Loucy (cell line): ENCODE results near the gene THOC6.
A peak's percentile ranks its signal among the peaks of the same experiment; 100 is the strongest.

Experiments used
- H2AFZ ChIP-seq: fragments of 200-600 bp; sonication (generic); 2 replicates; pipeline ENCODE4 v1.6.0; 2016; ENCODE audit warnings: antibody characterized with exemption, mild to moderate bottlenecking, low read length, moderate library complexity
- H3F3A ChIP-seq: fragments of 200-600 bp; 2 replicates; pipeline ENCODE4 v1.6.0; 2016; ENCODE audit warnings: antibody characterized with exemption, low read depth, mild to moderate bottlenecking
- H3K27me3 ChIP-seq: fragments of 200-600 bp; sonication (generic); 2 replicates; pipeline ENCODE4 v1.6.1; 2014; ENCODE audit warnings: low read length, mild to moderate bottlenecking; ENCODE audit not compliant: insufficient read depth, poor library complexity, severe bottlenecking
- H3K36me3 ChIP-seq: fragments of 200-600 bp; sonication (generic); 2 replicates; pipeline ENCODE4 v1.6.1; 2016; ENCODE audit warnings: low read length; ENCODE audit not compliant: insufficient read depth
- H3K4me1 ChIP-seq: fragments of 200-600 bp; sonication (generic); 2 replicates; pipeline ENCODE4 v1.5.1; 2014; ENCODE audit warnings: low read length, mild to moderate bottlenecking; ENCODE audit not compliant: insufficient read depth, poor library complexity, severe bottlenecking
- H3K4me2 ChIP-seq: fragments of 200-600 bp; sonication (generic); 2 replicates; pipeline ENCODE4 v1.6.0; 2014; ENCODE audit warnings: antibody characterized with exemption, low read length, low read depth, mild to moderate bottlenecking; ENCODE audit not compliant: poor library complexity, severe bottlenecking
- H3K4me3 ChIP-seq: fragments of 200-600 bp; sonication (generic); 2 replicates; pipeline ENCODE4 v1.5.1; 2014; ENCODE audit warnings: low read length, mild to moderate bottlenecking, mixed read lengths; ENCODE audit not compliant: poor library complexity, severe bottlenecking
- H3K79me2 ChIP-seq: fragments of 200-600 bp; sonication (generic); 2 replicates; pipeline ENCODE4 v1.6.1; 2014; ENCODE audit warnings: low read length; ENCODE audit not compliant: insufficient read depth
- H3K9ac ChIP-seq: fragments of 200-600 bp; sonication (generic); 2 replicates; pipeline ENCODE4 v1.6.0; 2014; ENCODE audit warnings: mild to moderate bottlenecking, low read depth, low read length, moderate library complexity; ENCODE audit not compliant: poor library complexity, severe bottlenecking
- H3K9me2 ChIP-seq: fragments of 200-600 bp; sonication (generic); replicated peaks from 2 replicates; pipeline ENCODE4 v1.6.1; 2016; ENCODE audit warnings: low read depth, low read length, mixed read lengths
- H3K9me3 ChIP-seq: fragments of 200-600 bp; sonication (generic); 2 replicates; pipeline ENCODE4 v1.6.1; 2014; ENCODE audit warnings: mild to moderate bottlenecking, antibody characterized with exemption, low read length, low read depth; ENCODE audit not compliant: insufficient read depth
- H4K20me1 ChIP-seq: fragments of 200-600 bp; sonication (generic); 2 replicates; pipeline ENCODE4 v1.6.0; 2014; ENCODE audit warnings: antibody characterized with exemption, low read length, mild to moderate bottlenecking; ENCODE audit not compliant: insufficient read depth, poor library complexity, severe bottlenecking
- CTCF ChIP-seq: fragments of 200-600 bp; sonication (generic); conservative IDR thresholded peaks from 2 replicates; pipeline ENCODE4 v1.5.1; 2014; ENCODE audit warnings: mild to moderate bottlenecking, antibody characterized with exemption, low read length
- EZH2phosphoT487 ChIP-seq: fragments of 200-600 bp; IDR thresholded peaks from 2 replicates; pipeline ENCODE4 v1.6.1; 2018; ENCODE audit warnings: antibody characterized with exemption, mild to moderate bottlenecking, moderate library complexity, borderline replicate concordance

THOC6 gene

GRCh38 chr16:3059041-3059722, 35.3 kb downstream of the THOC6 start:
- Histone ChIP-seq H3K36me3 (no peaks in the 10 kb centered on the region), H3K4me2 (peak overlapping the region; percentile 88), H3F3A (no peaks in the 10 kb centered on the region), H3K4me3 (peak overlapping the region; percentile 82), H3K9ac (peak overlapping the region; percentile 88), H2AFZ (peak overlapping the region; percentile 70), H3K9me2 (no peaks in the 10 kb centered on the region), H4K20me1 (peaks cover 8% of the 10 kb centered on the region), H3K9me3 (no peaks in the 10 kb centered on the region), H3K79me2 (peaks cover 18% of the 10 kb centered on the region; the same call in 1 of the 2 replicates), H3K27me3 (no peaks in the 10 kb centered on the region), H3K4me1 (peaks cover 10% of the 10 kb centered on the region)
- TF ChIP-seq CTCF (peak; percentile 44), EZH2phosphoT487 (no peak)

DNA sequence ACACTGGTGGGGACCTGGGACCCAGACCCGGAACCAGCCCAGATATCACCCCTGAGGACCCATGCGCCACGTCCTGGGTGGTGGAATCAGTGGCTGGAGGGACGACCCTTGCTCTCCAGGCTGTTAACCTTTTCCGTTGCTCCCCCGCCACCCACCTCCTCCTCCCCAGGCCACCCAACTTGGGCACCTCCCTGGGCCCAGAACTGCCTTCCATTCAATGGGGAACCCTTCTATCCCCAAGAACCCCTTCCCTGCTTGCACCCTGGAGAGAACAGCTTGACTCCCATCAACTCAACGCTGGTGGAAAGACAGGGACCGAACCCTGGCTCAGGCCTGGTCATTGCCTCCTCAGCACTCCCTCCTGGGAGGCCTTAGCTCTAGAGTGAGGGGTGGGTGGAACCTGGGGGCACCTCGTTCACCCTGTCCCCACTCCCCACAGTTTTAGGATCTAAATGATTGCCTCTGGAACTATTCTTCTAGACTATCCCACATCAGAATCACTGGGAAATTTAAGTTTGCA, 35.9 kb downstream of the THOC6 start:
- Histone ChIP-seq H3K9me2 (no peaks in the 10 kb centered on the region), H3K4me3 (peak overlapping the region; percentile 82), H3K9ac (peak overlapping the region; percentile 88), H4K20me1 (peaks cover 8% of the 10 kb centered on the region), H3K27me3 (no peaks in the 10 kb centered on the region), H3F3A (no peaks in the 10 kb centered on the region), H3K9me3 (no peaks in the 10 kb centered on the region), H3K4me2 (peak overlapping the region; percentile 88), H3K4me1 (peaks cover 10% of the 10 kb centered on the region), H3K79me2 (peaks cover 23% of the 10 kb centered on the region; the same call in 1 of the 2 replicates), H3K36me3 (no peaks in the 10 kb centered on the region), H2AFZ (peak overlapping the region; percentile 64; the same call in 1 of the 2 replicates)
- TF ChIP-seq CTCF: no peak
- TF ChIP-seq EZH2phosphoT487: no peak

DNA sequence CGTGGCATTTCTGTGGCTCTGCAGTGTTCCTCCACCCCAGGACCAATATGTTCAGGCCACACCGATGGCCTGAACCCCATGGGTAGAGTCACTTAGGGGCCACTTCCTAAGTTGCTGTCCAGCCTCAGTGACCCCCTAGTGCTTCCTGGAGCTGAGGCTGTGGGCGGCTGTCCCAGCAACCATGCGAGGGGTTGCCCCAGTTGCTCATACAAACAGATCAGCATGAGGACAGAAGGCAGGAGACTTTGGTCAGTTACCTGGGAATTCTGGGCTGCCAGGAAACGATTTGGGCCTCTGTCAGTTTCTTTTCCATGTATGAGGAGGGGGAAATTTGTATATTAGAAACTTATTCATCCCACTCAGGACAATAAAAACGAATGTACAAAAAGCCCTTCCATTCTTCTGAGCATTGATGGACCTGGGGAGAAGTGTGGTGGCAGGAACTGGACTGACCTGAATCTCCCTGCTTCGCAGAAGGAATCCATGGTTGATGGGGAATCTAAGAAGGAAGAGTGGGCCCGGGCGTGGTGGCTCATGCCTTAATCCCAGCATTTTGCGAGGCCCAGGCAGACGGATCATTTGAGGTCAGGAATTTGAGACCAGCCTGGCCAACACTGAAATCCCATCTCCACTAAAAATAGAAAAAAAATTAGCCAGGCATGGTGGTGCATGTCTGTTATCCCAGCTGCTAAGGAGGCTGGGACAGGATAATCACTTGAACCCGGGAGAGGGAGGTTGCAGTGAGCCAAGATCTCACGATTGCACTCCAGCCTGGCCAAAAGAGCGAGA, 36.7 kb downstream of the THOC6 start:
- Histone ChIP-seq H4K20me1 (peaks cover 8% of the 10 kb centered on the region), H3K9me2 (no peaks in the 10 kb centered on the region), H3K36me3 (no peaks in the 10 kb centered on the region), H3K79me2 (peaks cover 31% of the 10 kb centered on the region), H3F3A (no peaks in the 10 kb centered on the region), H3K4me1 (peaks cover 17% of the 10 kb centered on the region), H2AFZ (no peak overlapping the region), H3K4me3 (no peak overlapping the region), H3K9ac (peak overlapping the region; percentile 88), H3K4me2 (peak overlapping the region; percentile 88), H3K9me3 (no peaks in the 10 kb centered on the region), H3K27me3 (no peaks in the 10 kb centered on the region)
- no peak for TF ChIP-seq EZH2phosphoT487
